GM18861 (cell line): ENCODE measurements around the gene HECTD4.
"Not testable (repeated sequence)": the region's sequence is repeated elsewhere in the genome, so short reads cannot be mapped to it uniquely, and the experiment has no call there.

Experiments used
- ATAC-seq: cut with Tn5 transposase; IDR thresholded peaks from one replicate; pipeline ENCODE4 v1.9.1; 2021; ENCODE audit not compliant: unreplicated experiment

Gene HECTD4

GRCh38 chr12:112125250-112125999, 256.8 kb downstream of the HECTD4 start, which contains the start of gene TRAFD1:
Gene TRAFD1 (plus strand): TSS chr12:112125560. CDS start chr12:112130523, 4,963 bp downstream.
- peak; percentile 90 for ATAC-seq

- ATAC-seq, result peak; percentile 1
Measured at GRCh38 chr12:112124918-112125249, 257.3 kb downstream of the HECTD4 start.

DNA sequence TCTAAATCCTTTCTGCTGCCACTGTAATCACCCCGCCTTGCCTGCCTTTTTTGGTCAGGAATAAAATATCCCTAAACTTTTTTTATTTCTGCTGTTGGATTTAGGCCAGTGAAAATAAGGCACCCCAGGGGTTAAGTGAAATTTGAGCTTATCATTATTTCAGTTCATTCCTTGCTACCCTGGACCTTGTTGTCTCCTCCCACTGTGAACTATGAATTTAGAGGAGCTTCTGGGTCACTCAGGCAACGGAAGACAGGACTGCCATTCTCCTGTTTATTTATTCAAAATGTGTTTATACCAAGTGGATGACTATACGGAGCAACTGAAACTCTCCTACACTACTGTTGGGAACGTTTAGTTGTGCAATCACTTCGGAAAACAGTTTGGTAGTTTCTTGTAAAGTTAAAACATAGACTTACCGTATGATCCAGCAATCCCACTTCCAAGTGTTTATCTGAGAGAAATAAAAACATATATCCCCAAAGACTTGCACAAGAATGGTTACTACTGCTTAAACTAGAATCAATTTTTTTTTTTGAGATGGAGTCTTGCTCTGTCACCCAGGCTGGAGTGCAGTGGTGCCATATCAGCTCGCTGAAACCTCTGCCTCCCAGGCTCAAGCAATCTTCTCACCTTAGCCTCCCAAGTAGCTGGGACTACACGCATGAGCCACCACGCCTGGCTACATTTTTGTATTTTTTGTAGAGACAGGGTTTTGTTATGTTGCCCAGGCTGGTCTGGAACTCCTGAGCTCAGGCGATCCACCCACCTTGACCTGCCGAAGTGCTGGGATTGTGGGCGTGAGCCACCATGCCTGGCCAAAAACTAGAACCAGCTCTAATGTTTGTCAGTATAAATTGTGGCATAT, 259.2 kb downstream of the HECTD4 start:
- no peak for ATAC-seq

- ATAC-seq, result no peak
Measured at GRCh38 chr12:112121780-112122565, 260.3 kb downstream of the HECTD4 start.

DNA sequence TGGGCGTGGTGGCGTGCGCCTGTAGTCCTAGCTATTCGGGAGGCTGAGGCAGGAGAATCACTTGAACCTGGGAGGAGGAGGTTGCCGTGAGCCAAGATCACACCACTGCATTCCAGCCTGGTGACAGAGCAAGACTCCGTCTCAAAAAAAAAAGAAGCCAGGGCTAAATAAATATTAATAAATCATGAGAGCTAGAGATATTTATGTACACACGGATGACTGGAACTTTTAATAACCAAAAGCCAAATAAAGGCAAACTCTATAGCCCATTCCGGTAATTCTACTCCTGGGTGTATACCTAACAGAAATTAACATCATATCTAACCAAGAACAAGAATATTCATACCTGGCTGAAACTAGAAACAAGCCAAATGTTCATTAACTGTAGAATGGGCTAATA, 264.5 kb downstream of the HECTD4 start:
- no peak for ATAC-seq

DNA sequence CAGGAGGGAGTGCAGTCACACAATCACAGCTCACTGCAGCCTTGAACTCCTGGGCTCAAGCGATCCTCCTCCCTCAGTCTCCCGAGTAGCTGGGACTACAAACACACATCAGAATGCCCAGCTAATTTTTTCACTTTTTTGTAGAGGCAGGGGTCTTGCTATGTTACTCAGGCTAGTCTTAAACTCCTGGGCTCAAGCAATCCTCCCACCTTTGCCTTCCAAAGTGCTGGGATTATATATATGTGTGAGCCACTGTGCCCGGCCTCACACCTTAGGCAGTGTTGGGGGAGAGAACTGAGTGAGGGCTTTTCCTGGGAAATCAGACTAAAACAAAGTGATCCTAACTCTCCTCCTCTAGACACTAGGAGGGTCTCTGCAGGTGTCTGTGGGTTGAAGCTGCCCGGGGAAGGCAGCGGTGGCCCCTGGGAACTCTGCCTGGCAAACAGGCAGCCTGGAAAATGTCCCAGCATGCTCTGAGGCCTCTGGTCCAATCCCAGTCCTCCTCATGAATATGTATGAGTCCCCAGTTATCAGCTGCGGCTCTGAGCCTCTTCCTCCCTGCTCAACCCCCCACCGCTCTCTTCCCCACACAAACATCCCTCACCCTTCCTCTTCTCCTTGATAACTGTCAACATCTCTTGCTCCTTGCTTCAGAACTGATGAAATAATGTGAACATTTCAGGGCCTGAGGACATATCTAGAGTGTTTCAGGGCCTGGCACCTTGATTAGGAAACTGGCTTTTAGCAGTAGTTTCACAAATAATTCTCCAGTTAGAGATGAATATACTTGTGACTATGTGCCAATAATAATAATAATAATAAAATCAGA, 265.8 kb downstream of the HECTD4 start:
- ATAC-seq, result no peak

GRCh38 chr12:112115259-112116045, 266.8 kb downstream of the HECTD4 start:
- no peak for ATAC-seq

GRCh38 chr12:112112409-112113133, 269.7 kb downstream of the HECTD4 start:
- no peak for ATAC-seq

DNA sequence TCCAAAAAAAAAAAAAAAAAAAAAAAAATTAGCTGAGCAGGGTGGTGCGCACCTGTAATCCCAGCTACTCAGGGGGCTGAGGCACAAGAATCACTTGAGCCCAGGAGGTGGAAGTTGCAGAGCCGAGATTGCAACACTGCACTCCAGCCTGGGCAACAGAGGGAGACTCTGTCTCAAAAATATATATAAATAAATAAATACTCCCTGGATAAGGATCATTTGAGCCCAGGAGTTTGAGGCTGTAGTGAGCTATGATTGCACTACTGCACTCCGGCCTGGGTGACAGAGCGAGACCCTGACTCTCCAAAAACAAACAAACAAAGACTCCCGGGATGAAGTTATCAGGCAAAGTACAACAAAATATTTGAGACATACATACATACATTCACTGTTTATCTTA, 270.3 kb downstream of the HECTD4 start:
- ATAC-seq, result no peak

DNA sequence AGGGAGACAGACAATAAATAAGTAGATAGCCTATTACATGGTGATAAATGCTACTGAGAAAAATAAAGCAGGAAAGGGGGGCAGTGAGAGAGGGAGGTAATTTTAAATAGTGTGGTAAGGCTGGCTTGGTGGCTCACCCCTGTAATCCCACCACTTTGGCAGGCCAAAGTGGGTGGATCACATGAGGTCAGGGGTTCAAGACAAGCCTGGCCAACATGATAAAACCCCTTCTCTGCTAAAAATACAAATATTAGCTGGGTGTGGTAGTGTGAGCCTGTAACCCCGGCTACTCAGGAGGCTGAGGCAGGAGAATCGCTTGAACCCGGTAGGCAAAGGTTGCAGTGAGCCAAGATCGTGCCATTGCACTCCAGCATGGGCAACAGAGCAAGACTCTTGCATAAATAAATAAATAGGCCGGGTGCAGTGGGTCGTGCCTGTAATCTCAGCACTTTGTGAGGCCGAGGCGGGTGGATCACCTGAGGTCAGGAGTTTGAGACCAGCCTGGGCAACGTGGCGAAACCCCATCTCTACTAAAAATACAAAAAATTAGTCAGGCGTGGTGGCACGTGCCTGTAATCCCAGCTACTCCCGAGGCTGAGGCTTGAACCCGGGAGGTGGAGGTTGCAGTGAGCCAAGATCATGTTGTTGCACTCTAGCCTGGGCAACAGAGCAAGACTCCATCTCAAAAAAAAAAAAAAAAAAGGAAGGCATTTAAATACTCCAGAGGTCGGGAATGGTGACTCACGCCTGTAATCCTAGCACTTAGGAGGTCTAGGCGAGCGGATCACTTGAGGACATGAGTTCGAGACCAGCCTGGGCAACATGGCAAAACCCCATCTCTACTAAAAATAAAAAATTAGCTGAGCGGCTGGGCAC, 271.2 kb downstream of the HECTD4 start:
- ATAC-seq, result not testable (repeated sequence)
